DOHH2 (cell line): ENCODE measurements around the gene HYDIN.
"Not testable (repeated sequence)": the region's sequence is repeated elsewhere in the genome, so short reads cannot be mapped to it uniquely, and the experiment has no call there.

Experiments used
- EZH2phosphoT487 ChIP-seq: fragments of 200-600 bp; sonication (generic); IDR thresholded peaks from 2 replicates; pipeline ENCODE4 v1.6.1; 2017; ENCODE audit warnings: borderline replicate concordance, mild to moderate bottlenecking, antibody characterized with exemption, low read length, moderate library complexity, mixed read lengths
- TF ChIP-seq, protein P1 (sequence below): fragments of 200-600 bp; sonication (generic); IDR thresholded peaks from one replicate; pipeline ENCODE4 v1.5.1; 2014; ENCODE audit warnings: antibody characterized with exemption, mild to moderate bottlenecking, low read depth, low read length; ENCODE audit not compliant: poor library complexity, severe bottlenecking

DNA sequence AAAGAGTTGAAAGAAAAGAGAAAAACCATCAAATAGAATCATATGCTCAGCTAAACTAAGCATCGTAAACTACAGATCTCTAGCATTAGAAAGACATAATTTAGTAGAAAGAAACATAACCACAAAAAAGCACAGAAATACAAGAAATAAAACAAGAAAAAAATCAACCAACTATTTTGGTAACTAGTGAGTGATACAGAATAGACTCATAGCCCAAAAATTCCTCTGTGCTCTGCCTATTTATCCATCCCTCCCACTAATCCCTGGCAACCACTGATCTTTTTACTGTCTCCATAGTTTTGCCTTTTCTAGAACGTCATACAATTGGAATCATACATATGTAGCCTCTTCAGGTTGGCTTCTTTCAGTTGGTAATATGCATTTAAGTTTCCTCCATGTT lies 180.2 kb downstream of the HYDIN start:
- TF ChIP-seq, protein P1, sequence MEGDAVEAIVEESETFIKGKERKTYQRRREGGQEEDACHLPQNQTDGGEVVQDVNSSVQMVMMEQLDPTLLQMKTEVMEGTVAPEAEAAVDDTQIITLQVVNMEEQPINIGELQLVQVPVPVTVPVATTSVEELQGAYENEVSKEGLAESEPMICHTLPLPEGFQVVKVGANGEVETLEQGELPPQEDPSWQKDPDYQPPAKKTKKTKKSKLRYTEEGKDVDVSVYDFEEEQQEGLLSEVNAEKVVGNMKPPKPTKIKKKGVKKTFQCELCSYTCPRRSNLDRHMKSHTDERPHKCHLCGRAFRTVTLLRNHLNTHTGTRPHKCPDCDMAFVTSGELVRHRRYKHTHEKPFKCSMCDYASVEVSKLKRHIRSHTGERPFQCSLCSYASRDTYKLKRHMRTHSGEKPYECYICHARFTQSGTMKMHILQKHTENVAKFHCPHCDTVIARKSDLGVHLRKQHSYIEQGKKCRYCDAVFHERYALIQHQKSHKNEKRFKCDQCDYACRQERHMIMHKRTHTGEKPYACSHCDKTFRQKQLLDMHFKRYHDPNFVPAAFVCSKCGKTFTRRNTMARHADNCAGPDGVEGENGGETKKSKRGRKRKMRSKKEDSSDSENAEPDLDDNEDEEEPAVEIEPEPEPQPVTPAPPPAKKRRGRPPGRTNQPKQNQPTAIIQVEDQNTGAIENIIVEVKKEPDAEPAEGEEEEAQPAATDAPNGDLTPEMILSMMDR: not testable (repeated sequence)
- TF ChIP-seq EZH2phosphoT487: not testable (repeated sequence)
